Parathyroid adenoma (tissue), 2 donors: ENCODE results near the gene GPT2.
A peak's percentile ranks its signal among the peaks of the same experiment; 100 is the strongest.

Source experiments
- H2AFZ ChIP-seq: fragments of 300-600 bp; sonication (generic); one replicate; pipeline ENCODE4 v1.7.0; 2017; ENCODE audit warnings: antibody characterized with exemption, mild to moderate bottlenecking
- H3K27ac ChIP-seq: fragments of 300-600 bp; sonication (generic); one replicate; pipeline ENCODE4 v1.7.0; 2017
- H3K27me3 ChIP-seq: fragments of 300-600 bp; sonication (generic); one replicate; pipeline ENCODE4 v1.7.0; 2017; ENCODE audit warnings: low read length; ENCODE audit not compliant: control insufficient read depth, insufficient read depth
- H3K36me3 ChIP-seq: fragments of 300-600 bp; sonication (generic); one replicate; pipeline ENCODE4 v1.7.0; 2017; ENCODE audit warnings: low read length; ENCODE audit not compliant: control insufficient read depth, insufficient read depth
- H3K4me1 ChIP-seq: fragments of 300-600 bp; sonication (generic); one replicate; pipeline ENCODE4 v1.7.0; 2017; ENCODE audit warnings: control low read depth
- H3K4me2 ChIP-seq: fragments of 300-600 bp; sonication (generic); one replicate; pipeline ENCODE4 v1.7.0; 2017; ENCODE audit warnings: low read length
- H3K4me3 ChIP-seq: fragments of 300-600 bp; sonication (generic); one replicate; pipeline ENCODE4 v1.7.0; 2017; ENCODE audit warnings: low read depth, low read length
- H3K79me2 ChIP-seq: fragments of 300-600 bp; sonication (generic); one replicate; pipeline ENCODE4 v1.7.0; 2017; ENCODE audit warnings: control low read depth
- H3K9ac ChIP-seq: fragments of 300-600 bp; sonication (generic); one replicate; pipeline ENCODE4 v1.7.0; 2017; ENCODE audit warnings: mild to moderate bottlenecking
- H3K9me3 ChIP-seq: fragments of 300-600 bp; sonication (generic); one replicate; pipeline ENCODE4 v1.7.0; 2017; ENCODE audit warnings: low read length; ENCODE audit not compliant: control insufficient read depth
- TF ChIP-seq, protein P1 (sequence below): fragments of 300-600 bp; sonication (generic); IDR thresholded peaks from one replicate; pipeline ENCODE4 v1.7.0; 2017; ENCODE audit warnings: antibody characterized with exemption, mild to moderate bottlenecking
- donor health status: primary hyperparathyroidism.

GPT2 gene

DNA sequence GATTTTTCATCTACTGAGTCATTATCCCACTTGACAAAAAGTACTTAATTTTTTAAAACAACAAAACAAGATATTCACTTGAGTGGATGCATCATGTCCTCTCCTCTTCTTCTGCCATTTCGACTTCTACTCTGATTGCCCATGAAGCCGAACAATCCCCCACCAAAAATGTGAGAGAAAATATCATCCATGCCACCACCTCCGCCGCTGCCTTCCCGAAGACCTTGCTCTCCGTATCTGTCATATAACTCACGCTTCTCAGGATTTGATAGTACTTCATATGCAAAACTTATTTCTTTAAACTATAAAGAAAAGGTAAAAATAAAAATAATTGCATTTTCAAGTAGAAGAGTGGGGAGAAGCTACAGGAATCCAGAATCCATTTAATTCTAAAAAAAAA is 87.1 kb downstream of the GPT2 start:
- no peaks in the 10 kb centered on the region for H3K9me3 ChIP-seq
- TF ChIP-seq, protein P1, sequence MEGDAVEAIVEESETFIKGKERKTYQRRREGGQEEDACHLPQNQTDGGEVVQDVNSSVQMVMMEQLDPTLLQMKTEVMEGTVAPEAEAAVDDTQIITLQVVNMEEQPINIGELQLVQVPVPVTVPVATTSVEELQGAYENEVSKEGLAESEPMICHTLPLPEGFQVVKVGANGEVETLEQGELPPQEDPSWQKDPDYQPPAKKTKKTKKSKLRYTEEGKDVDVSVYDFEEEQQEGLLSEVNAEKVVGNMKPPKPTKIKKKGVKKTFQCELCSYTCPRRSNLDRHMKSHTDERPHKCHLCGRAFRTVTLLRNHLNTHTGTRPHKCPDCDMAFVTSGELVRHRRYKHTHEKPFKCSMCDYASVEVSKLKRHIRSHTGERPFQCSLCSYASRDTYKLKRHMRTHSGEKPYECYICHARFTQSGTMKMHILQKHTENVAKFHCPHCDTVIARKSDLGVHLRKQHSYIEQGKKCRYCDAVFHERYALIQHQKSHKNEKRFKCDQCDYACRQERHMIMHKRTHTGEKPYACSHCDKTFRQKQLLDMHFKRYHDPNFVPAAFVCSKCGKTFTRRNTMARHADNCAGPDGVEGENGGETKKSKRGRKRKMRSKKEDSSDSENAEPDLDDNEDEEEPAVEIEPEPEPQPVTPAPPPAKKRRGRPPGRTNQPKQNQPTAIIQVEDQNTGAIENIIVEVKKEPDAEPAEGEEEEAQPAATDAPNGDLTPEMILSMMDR = no peak
- H3K79me2 ChIP-seq = peaks cover 32% of the 10 kb centered on the region
- no peak overlapping the region for H2AFZ ChIP-seq
- H3K36me3 ChIP-seq = no peaks in the 10 kb centered on the region
- H3K4me3 ChIP-seq = no peak overlapping the region
- no peaks in the 10 kb centered on the region for H3K27me3 ChIP-seq
- no peak overlapping the region for H3K9ac ChIP-seq
- no peaks in the 10 kb centered on the region for H3K4me1 ChIP-seq
- H3K4me2 ChIP-seq = no peak overlapping the region
- no peak overlapping the region for H3K27ac ChIP-seq

DNA sequence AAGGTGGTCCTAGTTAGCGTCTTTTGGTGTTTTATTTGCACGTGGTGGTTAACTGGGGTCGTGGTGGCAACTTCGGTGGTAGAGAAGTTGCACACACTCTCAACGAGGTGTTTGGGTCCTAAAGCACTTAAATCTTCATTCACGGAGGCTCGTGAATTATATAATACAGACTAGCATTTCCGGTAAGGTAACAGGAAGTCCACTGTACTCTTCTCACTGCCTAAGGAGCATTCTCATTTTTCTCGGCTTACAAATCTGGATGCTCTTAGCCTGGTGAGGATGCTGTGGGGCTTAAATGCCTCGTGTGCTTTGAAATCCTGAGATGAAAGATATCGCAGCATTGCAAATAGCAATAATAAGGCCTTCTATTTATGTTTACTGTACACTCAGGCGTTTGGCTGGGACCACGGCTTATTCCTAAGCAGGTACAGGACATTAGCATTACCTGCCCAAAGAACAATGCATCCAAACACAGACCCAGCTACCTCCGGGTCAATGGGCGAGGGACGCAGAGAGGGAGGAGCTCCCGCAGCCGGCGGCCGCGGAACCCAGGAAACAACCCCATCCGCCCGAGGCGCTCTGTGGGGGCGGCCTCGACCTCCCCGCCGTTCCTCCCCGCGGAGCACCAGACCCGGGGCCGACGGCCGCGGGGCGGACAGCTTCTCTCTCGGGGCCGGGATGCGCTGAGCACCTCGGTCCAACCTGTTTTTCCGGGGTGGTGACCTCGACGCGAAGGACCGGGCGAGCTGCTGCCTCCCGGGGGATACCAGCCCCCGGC is 88.5 kb downstream of the GPT2 start:
- Histone ChIP-seq H3K9me3 (no peaks in the 10 kb centered on the region), H3K27me3 (no peaks in the 10 kb centered on the region), H3K4me1 (no peaks in the 10 kb centered on the region), H3K4me3 (peak overlapping the region; percentile 80), H3K9ac (peak overlapping the region; percentile 65), H3K36me3 (no peaks in the 10 kb centered on the region), H3K4me2 (peak overlapping the region; percentile 93), H3K79me2 (peaks cover 25% of the 10 kb centered on the region), H3K27ac (peak overlapping the region; percentile 96), H2AFZ (peak overlapping the region; percentile 65)
- TF ChIP-seq, protein P1 = no peak

DNA sequence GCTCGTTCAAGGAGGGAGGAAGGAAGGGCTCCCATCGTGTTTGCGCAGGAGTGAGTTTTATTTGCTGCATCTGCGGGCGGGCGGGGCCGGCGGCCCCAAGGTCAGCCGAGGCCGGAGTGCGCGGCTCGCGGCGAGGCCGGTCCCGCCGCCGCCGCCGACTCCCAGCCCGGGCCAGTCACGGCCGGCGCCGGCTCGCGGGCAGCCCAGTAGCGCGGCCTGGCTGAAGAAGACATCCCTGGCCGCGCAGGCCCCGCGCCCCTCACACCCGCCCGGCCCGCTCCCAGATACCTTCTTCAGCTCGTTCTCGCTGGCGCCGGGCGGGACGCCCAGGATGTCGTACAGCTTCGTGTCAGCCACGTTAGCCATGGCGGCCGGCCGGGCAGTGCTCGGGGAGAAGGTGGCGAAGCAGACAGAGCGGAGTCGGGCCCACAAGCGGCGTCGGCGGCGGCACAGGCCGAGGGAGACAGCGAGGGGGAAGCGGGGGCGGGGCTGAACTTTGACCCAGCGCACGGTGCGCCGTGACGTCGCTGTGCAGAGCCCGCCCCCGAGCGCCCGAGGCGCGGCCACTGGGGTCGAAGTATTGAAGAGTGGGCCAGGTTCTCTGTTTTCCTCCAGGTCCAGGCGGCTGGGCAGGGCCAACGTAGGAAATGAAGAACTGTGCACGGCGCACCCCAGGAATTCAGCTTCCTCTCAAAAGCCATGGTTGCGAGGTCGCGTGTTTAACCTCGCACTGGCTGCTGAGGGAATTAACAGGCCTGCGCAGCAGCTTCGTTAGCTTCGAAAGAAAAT is 89.2 kb downstream of the GPT2 start, which contains the start of gene DNAJA2:
TSS of gene DNAJA2 (minus strand) at position 468 of the 789 bp plus-strand sequence. CDS start at position 366, 102 bp downstream.
- TF ChIP-seq, protein P1 = no peak
- Histone ChIP-seq H3K36me3 (no peaks in the 10 kb centered on the region), H3K4me1 (no peaks in the 10 kb centered on the region), H2AFZ (peak within 1 kb of the TSS; percentile 92), H3K4me2 (peak within 1 kb of the TSS; percentile 93), H3K4me3 (peak within 1 kb of the TSS; percentile 80), H3K79me2 (peaks cover 22% of the 10 kb centered on the region), H3K9me3 (no peaks in the 10 kb centered on the region), H3K27ac (peak within 1 kb of the TSS; percentile 96), H3K27me3 (no peaks in the 10 kb centered on the region), H3K9ac (peak within 1 kb of the TSS; percentile 77)

DNA sequence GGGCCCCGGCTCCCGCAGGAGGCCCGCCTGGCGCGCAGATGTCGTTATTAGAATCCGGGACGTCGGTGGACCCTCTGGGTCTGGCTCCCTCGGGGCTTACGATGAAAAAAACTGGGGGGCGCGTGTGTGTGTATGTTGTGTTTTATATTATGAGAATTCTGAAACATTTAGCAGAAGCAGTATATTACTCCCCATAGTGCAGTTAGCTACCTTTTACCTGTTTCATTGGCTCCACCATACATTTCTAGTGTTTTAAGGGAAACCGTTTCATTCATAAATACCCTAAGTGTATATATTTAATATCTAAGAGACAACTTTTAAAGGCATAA is 89.8 kb downstream of the GPT2 start:
- no peaks in the 10 kb centered on the region for H3K27me3 ChIP-seq
- H2AFZ ChIP-seq = peak overlapping the region; percentile 92
- H3K4me3 ChIP-seq = peak overlapping the region; percentile 80
- H3K79me2 ChIP-seq = peaks cover 17% of the 10 kb centered on the region
- no peaks in the 10 kb centered on the region for H3K4me1 ChIP-seq
- H3K9ac ChIP-seq = peak overlapping the region; percentile 77
- no peaks in the 10 kb centered on the region for H3K9me3 ChIP-seq
- TF ChIP-seq, protein P1 = no peak
- peak overlapping the region; percentile 86 for H3K4me2 ChIP-seq
- peak overlapping the region; percentile 96 for H3K27ac ChIP-seq
- no peaks in the 10 kb centered on the region for H3K36me3 ChIP-seq
